NCI-H2081 treated with DMSO at 0.1 percent for 48 hours (cell line): ENCODE data around the gene CLASP1.

ENCODE experiments used
- DNase-seq: peaks from one replicate; lab custom pipeline; 2025; lab: John Stamatoyannopoulos, UW

The CLASP1 gene

DNA sequence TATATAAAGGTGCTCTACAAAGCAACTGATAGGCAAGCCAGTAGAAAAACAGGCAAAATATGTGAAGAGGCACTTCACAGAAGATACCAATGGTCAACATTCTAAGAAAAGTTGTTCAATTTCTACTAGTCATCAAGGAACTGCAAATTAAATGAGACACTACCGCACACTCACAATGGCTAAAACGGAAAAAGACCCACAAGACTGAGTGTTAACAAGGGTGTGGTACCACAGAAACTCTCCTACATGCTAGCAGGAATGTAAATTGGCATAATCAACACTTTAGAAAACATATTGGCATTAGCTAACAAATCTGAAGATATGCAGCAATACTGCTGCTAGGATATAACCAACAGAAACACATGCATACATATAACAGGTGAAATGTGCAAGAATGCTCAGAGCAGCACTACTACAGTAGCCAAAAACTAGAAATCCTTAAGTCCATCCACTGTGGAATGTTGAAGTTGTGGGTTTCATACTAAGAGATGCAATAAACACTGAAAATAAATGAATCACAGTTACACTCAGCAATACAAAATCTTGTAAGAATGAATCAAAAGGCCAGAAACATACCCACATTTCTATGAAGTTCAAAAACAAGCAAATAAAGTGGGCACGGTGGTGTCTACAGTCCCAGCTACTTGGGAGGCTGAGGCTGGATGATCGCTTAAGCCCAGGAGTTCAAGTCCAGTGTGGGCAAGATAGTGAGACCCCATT is 109.4 kb downstream of the CLASP1 start:
- DNase-seq = no peak

DNA sequence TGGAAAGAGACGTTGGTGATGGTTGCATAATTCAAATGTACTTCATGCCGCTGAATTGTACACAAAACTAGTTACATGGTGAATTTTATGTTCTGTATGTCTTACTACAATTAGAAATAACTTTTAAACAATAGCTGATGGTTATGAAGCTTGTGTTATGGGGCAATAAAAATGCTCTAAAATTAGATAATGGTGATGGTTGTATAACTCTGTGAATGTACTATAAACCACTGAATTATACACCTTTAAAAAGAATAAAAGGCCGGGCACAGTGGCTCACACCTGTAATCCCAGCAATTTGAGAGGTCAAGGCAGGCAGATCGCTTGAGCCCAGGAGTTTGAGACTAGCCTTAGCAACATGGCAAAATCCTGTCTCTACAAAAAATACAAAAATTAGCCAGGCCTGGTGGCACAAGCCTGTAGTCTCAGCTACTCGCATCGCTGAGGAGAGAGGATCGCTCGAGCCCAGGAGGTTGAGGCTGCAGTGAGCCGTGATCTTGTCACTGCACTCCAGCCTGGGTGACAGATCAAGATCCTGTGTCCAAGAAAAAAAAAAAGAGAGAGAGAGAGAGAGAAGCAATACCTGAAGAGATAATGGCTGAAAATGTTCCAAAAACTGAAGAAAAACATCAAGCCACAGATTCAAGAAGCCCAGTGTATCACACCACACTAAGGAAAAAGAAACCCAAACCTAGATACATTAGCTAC is 112.3 kb downstream of the CLASP1 start:
- DNase-seq = no peak

DNA sequence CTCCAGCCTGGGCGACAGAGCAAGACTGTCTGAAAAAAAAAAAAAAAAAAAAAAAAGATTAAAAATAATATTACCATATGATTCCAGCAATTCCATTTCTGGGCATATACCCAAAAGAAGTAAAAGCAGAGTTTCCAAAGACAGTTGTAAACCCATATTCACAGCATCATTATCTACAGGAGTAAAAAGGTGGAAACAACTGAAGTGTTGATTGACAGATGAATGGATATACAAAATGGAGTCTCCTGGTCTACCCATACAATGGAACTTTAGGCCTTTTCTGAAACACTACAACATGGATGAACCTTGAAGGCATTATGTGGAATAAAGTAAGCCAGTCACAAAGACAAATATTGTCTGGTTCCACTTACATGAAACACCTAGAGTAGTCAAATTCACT is 112.9 kb downstream of the CLASP1 start:
- DNase-seq = no peak

DNA sequence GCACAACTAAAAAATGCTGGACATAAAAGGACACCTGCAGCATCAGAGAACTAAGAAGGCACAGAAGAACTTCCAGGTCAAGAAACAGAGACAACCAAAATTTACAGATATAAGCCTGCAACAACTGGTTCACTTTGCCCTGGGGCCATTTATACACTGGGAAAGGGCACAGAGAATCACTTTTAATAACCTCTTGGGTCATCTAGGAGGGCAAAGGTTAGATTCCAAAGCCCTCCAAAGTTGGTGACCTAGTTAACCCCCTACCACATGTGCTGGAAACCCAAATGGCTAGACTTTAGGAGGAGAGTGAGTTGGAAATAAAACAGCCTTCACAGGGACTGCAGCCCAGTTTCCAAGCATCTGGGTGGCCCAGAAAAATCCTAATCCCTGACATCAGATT is 115.3 kb downstream of the CLASP1 start:
- no peak for DNase-seq

DNA sequence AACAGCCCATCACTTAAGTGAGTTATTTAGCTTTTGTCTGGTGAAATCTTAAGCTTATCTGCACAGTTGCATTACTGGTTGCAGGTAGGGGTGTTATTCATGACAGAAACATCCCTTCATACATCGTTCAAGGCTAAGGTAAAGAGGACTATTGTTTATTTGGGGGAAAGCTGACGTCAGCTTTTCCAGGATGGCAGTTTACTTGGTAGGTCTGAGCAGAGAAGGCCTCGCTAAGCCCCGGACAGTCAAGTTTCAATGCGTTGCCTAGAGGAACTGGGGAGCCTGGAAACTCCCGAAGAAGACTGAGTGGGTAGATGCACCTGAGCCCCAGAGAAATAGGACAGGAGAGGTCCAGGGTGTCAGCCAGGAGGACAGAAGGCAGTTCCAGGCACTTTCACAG is 116.4 kb downstream of the CLASP1 start:
- no peak for DNase-seq

DNA sequence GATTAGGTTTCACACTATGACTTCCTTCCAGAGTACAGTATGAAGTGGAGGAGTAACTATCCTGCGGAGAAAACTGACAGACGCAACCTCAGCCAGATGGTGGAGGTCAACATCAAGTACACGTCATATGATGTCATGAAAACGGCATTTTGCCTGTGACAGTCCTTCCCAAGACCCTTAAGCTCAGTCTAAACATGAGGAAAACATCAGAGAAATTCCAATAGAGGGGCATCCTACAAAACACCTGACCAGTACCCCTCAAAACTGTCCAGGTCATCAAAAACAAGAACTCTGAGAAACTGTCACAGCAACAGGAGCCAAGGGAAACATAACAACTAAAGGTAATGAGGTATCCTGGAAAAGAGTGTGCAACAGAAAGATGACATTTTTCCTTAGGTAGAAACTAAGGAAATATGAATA is 116.9 kb downstream of the CLASP1 start:
- no peak for DNase-seq

DNA sequence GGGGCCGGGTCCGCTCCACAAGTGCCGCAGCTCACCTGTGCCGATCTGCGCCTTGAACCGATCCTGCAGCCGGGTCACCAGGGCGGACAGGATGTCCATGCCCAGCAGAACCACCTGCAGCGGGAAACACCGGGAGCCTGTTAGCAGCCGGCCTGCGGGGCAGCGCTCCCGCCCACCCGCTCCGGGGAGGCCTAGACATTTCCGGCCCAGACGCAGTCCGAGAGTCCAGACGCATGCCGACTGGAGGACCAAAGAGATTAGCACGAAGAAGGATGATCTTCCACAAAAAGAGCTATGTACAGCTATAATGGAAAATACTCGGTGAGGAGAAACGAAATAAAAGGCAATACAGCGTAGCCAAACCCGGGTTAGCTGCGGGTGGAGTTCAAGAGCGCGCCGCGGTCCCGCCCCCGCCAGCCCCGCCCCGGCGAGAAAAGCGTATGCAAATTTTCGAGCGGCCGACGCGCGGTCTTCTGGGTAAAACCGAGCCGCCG is 119.0 kb downstream of the CLASP1 start:
- DNase-seq = no peak

DNA sequence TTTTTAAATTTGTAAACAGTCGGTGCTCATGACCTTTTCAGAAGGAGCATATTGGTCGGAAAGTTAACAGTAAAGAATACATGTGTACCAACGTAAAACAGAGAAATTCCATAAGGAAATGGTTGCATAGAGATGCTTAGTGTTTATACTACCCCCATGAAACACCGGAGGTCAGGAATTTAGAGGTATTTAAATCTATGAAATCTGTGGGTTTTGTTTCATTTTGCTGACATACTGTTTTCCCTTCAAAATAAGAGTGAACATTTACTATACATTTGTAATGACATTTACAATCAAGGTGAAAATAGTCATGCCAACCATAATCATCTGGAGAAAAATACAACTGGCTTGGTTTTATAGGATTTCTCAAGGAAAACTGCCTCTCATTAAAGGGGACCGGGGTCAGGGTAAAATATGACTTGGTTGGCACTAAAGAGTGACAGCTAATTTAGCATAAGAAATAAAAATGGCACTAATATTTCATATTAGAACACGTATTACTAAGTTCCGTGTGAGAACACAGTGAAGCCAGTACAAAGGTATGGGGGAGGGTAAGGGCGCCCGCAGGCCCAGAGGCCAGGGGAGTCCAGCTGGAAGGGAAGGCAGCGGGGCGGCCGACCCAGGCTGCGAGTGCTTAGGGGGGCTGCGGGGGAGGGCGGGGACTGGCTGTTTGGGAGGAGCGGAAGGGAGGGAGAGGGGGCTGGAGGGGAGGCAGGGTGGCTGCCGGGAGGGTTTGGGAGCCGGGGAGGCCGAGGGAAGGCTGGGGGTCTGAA is 119.6 kb downstream of the CLASP1 start:
- no peak for DNase-seq

DNA sequence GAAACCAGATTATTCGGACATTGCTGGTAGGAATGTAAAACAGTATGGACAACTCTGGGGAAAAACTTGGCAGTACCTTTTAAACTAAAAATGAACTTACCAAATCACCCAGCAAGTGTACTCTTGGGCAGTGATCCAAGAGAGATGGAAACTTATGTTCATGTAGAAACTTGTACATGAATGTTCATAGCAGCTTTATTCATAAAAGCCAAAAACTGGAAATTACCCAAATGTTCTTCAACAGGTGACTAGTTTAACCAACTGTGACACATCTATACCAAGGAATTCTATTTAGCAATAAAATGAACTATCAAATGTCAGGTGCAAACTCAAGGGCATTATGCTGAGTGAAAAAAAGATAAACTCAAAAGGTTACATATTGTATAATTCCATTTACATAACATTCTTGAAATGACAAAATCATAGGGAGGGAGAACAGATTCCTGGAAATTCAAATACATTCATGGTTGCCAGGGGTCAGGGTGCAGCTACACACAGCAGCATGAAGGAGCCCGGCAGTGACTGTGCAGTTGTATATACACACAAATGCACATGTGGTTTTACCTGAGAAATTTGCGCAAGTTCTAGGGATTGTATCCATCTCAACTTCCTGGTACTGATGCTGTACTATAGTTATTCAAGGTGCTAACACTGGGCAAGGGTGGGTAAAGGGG is 122.1 kb downstream of the CLASP1 start:
- DNase-seq = no peak

DNA sequence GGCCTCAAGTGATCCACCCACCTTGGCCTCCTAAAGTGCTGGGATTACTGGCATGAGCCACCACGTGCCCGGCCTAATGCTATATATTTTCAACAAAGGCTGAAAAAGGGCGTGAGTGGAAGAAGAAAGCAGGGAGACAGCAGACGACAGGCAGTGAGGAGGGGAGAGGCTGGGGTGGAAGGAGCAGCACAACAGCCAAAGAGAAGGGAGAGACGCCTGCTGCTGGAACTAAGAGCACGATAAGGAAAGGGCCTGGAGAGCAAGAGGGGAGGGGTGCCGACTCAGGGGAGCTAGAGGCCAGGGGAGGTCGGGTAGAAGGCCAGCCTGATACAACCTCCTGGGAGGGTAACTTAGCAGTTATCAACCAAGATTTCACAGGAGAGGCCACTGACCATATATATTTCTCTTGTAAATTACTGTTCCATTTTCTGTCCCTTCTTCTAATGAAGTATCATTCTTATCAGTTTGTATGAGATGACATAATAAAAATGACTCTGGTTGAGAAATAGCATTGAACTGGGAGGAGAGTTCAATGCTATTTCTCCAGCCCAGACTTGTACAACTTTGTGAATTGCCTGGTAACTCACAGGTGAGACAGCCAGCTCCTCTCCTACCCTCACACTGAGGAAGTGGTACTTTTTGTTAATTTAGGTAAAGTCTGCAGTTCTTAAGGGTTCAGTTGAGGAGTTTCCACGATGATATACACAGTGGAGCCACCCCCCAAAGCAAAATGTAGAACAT is 124.4 kb downstream of the CLASP1 start:
- no peak for DNase-seq

DNA sequence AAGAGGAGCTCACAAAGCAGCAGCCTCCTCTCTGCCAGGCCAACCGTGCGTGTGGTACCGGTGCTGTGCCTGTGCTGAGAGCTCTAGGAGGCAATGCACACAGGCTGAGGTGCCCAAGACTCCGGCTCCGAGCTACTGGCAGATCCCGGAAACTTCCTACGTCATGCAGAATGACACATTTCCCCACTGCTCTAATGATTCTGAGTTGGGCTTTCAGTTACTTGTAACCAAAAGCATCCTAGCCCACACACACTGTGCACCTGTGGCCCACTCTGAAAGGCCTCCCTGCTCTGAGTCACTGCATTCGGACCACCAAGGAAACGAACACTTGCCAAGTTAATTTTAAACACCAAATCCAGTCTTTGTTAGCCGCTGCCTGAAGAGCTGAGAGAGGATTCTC is 127.9 kb downstream of the CLASP1 start:
- DNase-seq = no peak

DNA sequence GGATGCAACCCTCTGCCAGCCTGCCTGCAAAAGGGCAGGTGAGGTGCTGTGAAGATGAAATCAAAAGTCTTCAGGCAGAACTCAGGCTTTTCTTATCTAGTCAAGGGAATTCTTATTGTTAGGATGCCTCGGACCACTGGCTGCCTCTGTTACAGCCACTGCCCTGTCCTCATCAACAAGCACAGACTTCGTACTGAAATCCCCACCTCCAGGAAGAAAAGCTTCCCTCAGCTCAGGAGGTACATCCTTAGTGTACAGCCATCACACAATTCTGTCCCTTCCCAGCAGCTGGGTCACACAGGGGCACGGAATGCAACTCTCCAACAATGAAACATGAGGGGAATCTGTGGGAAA is 128.6 kb downstream of the CLASP1 start:
- DNase-seq = no peak

DNA sequence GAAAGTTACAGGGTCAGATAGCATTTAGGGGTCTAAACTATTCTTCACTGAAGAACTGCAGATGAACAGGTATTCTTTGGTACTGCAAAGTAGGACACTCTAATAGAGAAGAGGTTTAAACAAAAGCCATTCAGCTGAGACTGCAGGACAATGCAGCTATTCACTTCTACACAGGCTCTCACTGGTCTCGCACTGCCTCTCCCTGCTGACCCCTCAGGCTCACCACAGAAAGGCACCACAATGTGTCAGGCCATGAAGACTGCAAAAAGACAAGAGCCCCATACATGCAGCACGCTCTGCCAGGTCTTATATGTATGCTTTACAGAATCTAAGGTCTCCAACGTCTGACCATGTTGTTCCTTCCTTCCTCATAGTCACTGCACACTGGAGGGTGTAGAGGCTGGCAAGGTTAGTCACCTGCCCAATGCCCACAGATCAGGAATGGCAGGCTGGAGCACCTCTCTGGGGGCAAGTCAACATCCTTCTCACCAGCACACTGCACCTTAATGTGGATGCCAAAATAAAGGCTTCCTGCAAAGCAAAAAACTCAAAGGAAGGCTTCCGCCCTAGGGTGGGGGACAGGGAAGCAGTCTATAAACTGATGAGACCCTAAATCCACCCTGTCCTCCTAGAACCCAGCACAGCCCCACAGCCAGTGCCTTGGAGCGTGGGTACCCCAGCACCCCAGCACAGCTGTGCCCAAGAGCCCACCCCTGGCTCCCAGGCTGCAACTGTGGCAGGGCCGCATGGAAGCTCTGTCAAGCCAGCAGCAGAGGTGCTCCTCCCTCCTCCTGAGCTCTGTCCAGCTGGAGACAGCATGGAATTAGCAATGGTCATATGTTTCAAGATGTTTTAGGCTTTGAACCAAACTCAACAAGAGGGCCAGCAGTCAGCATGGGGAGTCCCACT is 129.3 kb downstream of the CLASP1 start:
- DNase-seq = no peak

DNA sequence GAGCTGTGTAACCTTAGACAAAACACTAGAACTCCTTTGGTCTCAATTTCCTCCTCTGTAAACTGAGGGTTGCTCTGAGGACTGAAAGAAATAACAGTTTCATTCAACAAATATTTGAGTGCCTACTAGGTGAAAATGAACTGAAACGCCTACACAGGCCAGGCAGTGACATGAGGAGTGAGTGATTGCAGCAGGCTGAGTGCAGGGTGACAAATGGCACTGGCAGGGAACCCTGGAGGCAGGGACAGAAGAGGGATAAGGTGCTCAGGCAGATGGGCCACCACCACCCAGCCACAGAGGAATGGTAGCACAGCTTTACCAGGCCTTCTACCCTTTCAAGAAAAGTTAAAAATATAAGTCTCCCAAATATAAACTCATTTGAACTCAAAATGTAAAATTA is 130.1 kb downstream of the CLASP1 start:
- DNase-seq = no peak

DNA sequence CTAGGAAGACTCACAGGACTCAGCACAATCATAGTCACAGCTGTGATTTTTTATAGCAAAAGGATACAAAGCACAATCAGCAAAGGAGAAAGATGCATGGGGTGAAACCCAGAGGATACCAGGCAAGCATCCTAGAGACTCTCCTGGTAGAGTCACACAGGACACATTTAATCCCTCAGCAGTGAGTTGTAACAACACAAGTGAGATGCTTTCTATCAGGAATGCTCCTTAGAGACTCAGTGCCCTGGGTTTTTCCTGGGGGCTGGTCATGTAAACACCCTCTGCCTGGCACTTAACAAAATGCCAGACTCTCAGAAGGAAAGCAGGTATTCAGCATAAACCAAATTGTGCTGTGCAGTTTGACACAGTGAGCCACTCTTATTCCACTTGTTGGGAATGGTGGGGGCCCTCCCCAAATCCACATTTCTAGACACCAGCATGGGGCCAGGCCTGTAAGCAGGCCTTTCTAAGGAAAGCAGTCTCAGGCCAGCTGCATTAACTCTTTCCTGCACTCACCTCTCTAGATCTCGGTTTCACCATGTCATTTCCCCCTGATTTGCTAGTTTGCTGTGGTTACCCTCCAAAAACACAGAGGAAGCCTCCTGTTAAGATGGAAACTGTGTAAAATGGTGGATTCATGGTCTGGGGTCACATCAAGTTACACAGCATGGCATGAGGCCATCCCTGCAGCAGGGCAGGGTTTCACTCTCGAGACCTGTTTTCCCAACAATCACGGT is 135.5 kb downstream of the CLASP1 start:
- no peak for DNase-seq

DNA sequence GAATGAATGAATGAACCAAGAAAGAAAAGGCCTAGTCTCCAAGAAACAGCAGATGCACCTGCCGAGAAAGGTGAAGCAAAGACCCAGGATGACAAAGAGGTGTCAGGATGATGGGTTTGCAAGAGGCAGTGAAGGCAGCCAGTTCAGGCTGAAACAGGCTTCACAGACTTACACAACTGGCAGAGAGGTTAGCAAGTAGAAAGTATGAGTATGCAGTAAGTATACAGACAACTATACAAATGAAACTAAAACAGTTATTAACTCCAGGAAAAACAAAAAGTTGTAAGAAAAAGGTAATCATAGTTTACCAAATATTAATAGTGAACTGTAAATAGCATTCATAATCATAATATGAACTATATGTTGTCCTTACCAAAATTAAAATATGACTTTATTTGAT is 138.4 kb downstream of the CLASP1 start:
- DNase-seq = no peak

DNA sequence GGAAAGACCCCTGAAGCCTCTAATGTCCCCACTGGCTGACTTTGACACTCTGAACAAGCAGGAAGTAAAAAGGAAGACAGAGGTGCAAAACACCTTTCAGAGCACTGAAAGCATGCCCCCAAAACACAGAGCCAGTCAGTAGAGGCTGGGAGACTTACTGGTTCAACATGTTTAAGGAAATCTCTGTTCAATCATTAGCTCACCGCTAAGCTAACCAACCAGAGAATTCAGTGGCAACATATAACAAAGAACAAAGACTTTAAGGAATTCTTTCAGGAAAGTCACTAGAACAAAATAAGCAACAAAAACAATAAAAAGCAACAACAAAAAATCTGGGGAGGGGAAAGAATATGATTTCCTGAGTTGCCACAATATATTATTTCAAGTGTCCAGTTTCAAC is 142.6 kb downstream of the CLASP1 start:
- no peak for DNase-seq

DNA sequence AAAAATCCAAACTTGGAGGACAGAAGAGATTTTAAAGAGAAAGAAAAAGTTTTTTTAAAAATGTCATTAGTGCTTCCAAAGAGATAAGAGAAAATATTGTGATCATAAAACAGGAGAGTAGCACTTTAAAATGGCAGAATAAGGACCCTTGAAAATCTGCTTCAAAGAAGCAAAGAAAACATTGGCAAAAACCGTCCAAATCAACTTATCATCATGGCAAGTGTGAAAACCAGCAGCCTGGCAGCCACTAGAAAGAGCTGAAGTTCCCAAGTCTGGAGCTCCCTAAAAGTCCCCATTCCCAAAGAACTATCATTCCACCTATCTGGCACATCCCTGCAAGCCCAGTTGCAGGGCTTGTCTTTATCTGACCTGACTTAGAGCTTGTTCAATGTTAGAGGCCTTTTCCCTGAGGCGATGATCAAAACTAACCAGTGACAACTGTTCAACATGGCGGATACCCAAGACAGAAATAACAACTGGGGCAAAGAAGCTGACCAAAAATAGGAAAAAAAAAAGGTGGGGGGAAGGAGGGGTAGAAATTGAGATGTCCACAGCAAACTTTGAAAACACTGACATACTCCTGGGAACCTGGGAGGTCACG is 143.2 kb downstream of the CLASP1 start:
- DNase-seq = no peak

DNA sequence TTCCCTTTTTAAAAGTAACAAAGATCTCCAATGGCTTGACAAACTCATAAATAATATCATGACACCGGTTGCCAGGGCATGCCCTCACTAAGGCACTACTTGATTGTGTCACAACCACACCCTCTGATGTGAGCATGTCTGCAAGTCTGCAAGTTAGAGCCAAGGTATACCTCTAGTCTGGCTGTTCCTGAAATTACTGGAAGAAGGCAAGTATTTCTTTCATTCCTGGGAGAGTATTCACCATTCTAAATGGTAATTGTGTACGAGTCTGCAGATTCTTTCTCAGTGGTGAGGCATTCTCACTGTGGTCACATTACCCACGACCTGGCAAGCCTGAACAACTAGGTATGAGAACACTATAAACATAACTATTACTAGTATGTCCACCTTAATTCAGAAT is 144.3 kb downstream of the CLASP1 start:
- no peak for DNase-seq

DNA sequence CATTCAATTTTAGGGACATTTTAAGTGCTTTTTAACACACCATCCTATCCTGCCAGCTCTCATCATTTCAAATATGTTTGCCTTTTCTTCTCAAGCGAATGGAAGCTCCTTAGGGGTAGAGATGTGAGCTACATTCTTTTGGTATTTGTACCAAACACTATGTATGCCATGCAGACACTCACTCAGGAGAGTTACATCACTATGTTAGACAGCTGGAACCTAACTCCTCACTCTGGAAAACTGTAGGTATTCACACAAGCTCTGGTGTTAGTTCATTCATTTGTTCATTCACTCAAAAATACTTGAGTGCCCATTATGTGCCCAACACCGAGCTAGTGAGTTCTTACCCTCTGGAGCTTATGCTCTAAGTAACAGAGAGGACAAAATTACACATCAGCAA is 144.9 kb downstream of the CLASP1 start:
- no peak for DNase-seq
